ENCODE measurements around the gene FABP2. TPM values are rescaled to one million over a fixed set of nuclear protein-coding genes. Genes with fewer than 3 reads are reported as not detected.

Gene FABP2
- total RNA-seq (2021; fragmentation: NEBNext Ultra II Directional; extraction: Animal tissue kit (Norgen Biotek cat#: 25700)) = not detected in 2 replicates
- not detected in 2 replicates for polyA plus RNA-seq (2011; rRNA removed)
- polyA plus RNA-seq (2011; cell fraction: cytosol; rRNA removed) = not detected
- not detected for polyA plus RNA-seq (2011; cell fraction: nucleus; rRNA removed)
- polyA plus RNA-seq (2012, experiment 1 of 2) = not detected in 4 replicates
- not detected for polyA plus RNA-seq (2012, experiment 2 of 2)
- polyA plus RNA-seq (2013, experiment 1 of 2) = not detected
- not detected for polyA plus RNA-seq (2013, experiment 2 of 2)
- polyA minus RNA-seq (2011; rRNA and poly(A)+ RNA removed) = not detected in 2 replicates
- not detected for polyA minus RNA-seq (2011; cell fraction: cytosol; rRNA and poly(A)+ RNA removed)
- not detected for polyA minus RNA-seq (2011; cell fraction: nucleus; rRNA and poly(A)+ RNA removed)
- long read RNA-seq, experiment 1 = 0 reads
- long read RNA-seq, experiment 2 = 0 reads

DNA sequence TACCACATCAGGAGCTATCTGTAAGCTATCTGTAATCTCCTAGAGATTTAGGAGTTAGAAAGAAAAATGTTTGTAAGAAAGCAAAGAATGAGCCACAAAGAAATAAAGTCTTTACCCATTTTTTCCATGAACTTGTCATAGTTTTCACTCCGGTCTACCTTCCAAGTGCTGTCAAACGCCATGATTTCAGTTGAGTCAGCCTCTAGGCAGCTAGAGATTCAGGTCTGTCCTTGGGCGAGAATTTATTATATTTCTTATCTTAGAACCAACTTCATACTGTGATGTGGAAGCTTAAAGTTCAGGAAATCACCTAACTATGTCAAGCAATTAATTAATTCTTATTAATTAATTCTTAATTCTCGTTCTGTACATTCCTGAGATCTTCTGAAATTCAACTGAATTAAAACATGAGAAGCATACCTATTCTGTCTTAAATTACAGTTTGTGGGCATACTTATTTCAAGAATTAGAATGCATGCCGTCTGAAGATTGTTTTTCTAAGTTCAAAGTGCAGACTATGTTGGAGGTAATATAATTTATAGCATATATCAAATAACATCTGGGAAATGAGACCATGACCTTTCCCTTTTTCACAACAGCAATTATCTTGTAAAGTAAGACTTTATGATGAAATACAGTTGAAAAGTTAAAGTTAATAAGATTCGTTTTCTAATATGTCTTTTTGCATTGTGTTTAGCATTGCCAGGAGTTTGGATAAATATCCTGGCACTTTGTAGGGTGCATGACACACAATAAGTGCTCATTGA is at the start of gene FABP2:
FABP2 (minus strand) TSS at position 218 of the 767 bp plus-strand sequence; CDS start at position 182, 36 bp downstream.
- no peak within 1 kb of the TSS for H3K4ac ChIP-seq (replicated peaks; ENCODE audit: insufficient read length, low read depth, low read length)
- ChIA-PET POLR2A (ENCODE audit: partially characterized antibody) (interaction anchor here (1.1 kb wide), 1 partner anchor 154 kb away, joined by 3 read pairs; no protein-coding TSS in a partner anchor), CTCF (ENCODE audit: partially characterized antibody) (interaction anchor here (0.6 to 1.3 kb wide), 2 partner anchors 31 to 282 kb away, joined by 3 read pairs; no protein-coding TSS in a partner anchor)
- H3K79me1 ChIP-seq (ENCODE audit: low read depth, low read length) = no peaks in the 10 kb centered on the region
- H3K27me3 ChIP-seq (replicated peaks in 1 of 4; ENCODE audit: control insufficient read depth in 3 of 4, extremely low read depth in 1 of 4, insufficient read depth in 3 of 4, low read length in 3 of 4) = no peaks in the 10 kb centered on the region
- H4K8ac ChIP-seq (ENCODE audit: extremely low read depth, insufficient read depth, low read length) = no peak within 1 kb of the TSS
- no peak within 1 kb of the TSS for H2BK5ac ChIP-seq (ENCODE audit: low read depth, low read length)
- WGBS, 2 experiments (ENCODE audit: extremely low coverage in 1 of 2, insufficient coverage in 1 of 2, insufficient read length in 1 of 2, insufficient replicate concordance in 2 of 2, low coverage in 1 of 2, low lambda C conversion rate in 2 of 2, missing lambda C conversion rate in 1 of 2) = 86% methylated on average over 6 of the region's 6 CpGs; no CpG with 5 or more reads in 1 of the 2 experiments
- no peak within 1 kb of the TSS for H3K56ac ChIP-seq (replicated peaks; ENCODE audit: insufficient read length, low read depth, low read length)
- H3K27ac ChIP-seq (ENCODE audit: low read depth, low read length) = no peak within 1 kb of the TSS
- H4K5ac ChIP-seq (ENCODE audit: insufficient read length, low read depth, low read length) = no peak within 1 kb of the TSS
- FAIRE-seq (no peak), DNase-seq (ENCODE audit: low read depth in 1 of 2, low spot score in 2 of 2) (no peak)
- H3K4me1 ChIP-seq (replicated peaks in 1 of 4; ENCODE audit: control insufficient read depth in 3 of 4, insufficient read depth in 4 of 4, low read length in 3 of 4) = no peaks in the 10 kb centered on the region
- H2BK20ac ChIP-seq (ENCODE audit: low read length) = no peak within 1 kb of the TSS
- no peaks in the 10 kb centered on the region for H3K36me3 ChIP-seq (ENCODE audit: control insufficient read depth in 2 of 4, insufficient read depth in 4 of 4, low read length in 3 of 4)
- H4K91ac ChIP-seq (replicated peaks; ENCODE audit: insufficient read length, low read length) = no peak within 1 kb of the TSS
- no peak for TF ChIP-seq BRCA1 (IDR thresholded peaks at IDR 0.05; ENCODE audit: low read depth, low read length)
- no peak within 1 kb of the TSS for H3K23ac ChIP-seq (ENCODE audit: insufficient read length)
- no peaks in the 10 kb centered on the region for H3K23me2 ChIP-seq (ENCODE audit: low read depth, low read length)
- no peak within 1 kb of the TSS for H2AK5ac ChIP-seq (ENCODE audit: low read depth, low read length)
- H3K4me3 ChIP-seq (ENCODE audit: extremely low read depth in 1 of 4, insufficient read depth in 2 of 4, low read depth in 3 of 4, low read length in 4 of 4) = no peak within 1 kb of the TSS
- no peaks in the 10 kb centered on the region for H4K20me1 ChIP-seq (replicated peaks in 1 of 2; ENCODE audit: control insufficient read depth in 1 of 2, insufficient read depth in 2 of 2, low read length in 2 of 2)
- H3K14ac ChIP-seq (ENCODE audit: insufficient read length) = no peak within 1 kb of the TSS
- H3K18ac ChIP-seq (ENCODE audit: extremely low read depth, low read length) = no peak within 1 kb of the TSS
- H3K9me3 ChIP-seq (ENCODE audit: insufficient read depth in 2 of 2, low read depth in 1 of 2, low read length in 1 of 2) = no peaks in the 10 kb centered on the region
- H3K9ac ChIP-seq (replicated peaks in 1 of 4; ENCODE audit: extremely low read depth in 1 of 4, low read depth in 3 of 4, low read length in 3 of 4) = no peak within 1 kb of the TSS
- no peaks in the 10 kb centered on the region for H3K79me2 ChIP-seq (ENCODE audit: control insufficient read depth in 1 of 2, insufficient read depth in 2 of 2, low read length in 2 of 2)
- H3K4me2 ChIP-seq (ENCODE audit: insufficient read depth in 1 of 2, low read depth in 2 of 2, low read length in 2 of 2) = no peak within 1 kb of the TSS
- no peak within 1 kb of the TSS for H2BK12ac ChIP-seq (ENCODE audit: low read depth, low read length)
- no peak within 1 kb of the TSS for H2BK15ac ChIP-seq (ENCODE audit: low read length)
- H2BK120ac ChIP-seq (replicated peaks; ENCODE audit: low read depth, low read length) = no peak within 1 kb of the TSS
- H2AFZ ChIP-seq (ENCODE audit: low read length) = no peak within 1 kb of the TSS

All from H1 (cell line).